ENCODE measurements around the gene TP73. TPM values are rescaled to one million over a fixed set of nuclear protein-coding genes. Genes with fewer than 3 reads are reported as not detected.

The TP73 gene
- total RNA-seq, 1 experiment from 2014 or later: 6.9 TPM

DNA sequence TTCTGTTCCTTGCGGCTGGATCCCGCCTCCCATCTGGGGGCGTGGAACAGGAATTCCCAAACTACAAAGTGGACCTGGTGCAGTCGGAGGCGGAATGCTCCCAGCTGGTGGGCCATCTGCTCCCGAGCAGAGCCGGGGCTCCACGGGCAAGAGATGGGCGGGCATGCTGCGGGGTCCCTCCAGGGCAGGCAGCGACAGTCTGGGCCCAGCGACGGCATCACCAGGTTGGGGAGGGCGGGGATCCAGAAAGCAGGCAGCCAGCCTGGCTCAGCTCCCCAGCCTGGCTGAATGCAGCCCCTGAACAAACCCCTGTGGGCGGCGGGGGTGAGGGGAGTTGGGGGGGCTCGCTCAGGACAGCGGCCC lies 44.6 kb upstream of the TP73 start:
- peaks cover 25% of the 10 kb centered on the region for H3K79me2 ChIP-seq (ENCODE audit: low read depth)
- H3K9me2 ChIP-seq (ENCODE audit: insufficient read depth): no peaks in the 10 kb centered on the region
- H3K4me3 ChIP-seq: no peak overlapping the region
- POLR2A ChIA-PET (ENCODE audit: unreplicated experiment): no interaction called here
- DNase-seq: no peak
- CTCF ChIA-PET: no interaction called here
- H3K4me1 ChIP-seq (replicated peaks; ENCODE audit: insufficient read depth): peaks cover 42% of the 10 kb centered on the region
- intact Hi-C loops (cut with micrococcal nuclease; ENCODE audit: unreplicated experiment): no loop called here
- no peak overlapping the region for H3K27ac ChIP-seq
- no peak overlapping the region for H2AFZ ChIP-seq
- H3F3A ChIP-seq (ENCODE audit: insufficient read depth, low read depth): peaks cover 10% of the 10 kb centered on the region; the same call in 1 of the 2 replicates
- no peaks in the 10 kb centered on the region for H4K20me1 ChIP-seq (ENCODE audit: insufficient read depth)
- no peak for TF ChIP-seq EZH2 (IDR thresholded peaks at IDR 0.05; ENCODE audit: low read depth)
- TF ChIP-seq, protein P1, sequence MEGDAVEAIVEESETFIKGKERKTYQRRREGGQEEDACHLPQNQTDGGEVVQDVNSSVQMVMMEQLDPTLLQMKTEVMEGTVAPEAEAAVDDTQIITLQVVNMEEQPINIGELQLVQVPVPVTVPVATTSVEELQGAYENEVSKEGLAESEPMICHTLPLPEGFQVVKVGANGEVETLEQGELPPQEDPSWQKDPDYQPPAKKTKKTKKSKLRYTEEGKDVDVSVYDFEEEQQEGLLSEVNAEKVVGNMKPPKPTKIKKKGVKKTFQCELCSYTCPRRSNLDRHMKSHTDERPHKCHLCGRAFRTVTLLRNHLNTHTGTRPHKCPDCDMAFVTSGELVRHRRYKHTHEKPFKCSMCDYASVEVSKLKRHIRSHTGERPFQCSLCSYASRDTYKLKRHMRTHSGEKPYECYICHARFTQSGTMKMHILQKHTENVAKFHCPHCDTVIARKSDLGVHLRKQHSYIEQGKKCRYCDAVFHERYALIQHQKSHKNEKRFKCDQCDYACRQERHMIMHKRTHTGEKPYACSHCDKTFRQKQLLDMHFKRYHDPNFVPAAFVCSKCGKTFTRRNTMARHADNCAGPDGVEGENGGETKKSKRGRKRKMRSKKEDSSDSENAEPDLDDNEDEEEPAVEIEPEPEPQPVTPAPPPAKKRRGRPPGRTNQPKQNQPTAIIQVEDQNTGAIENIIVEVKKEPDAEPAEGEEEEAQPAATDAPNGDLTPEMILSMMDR (conservative IDR thresholded peaks at IDR 0.05): no peak
- no peaks in the 10 kb centered on the region for H3K27me3 ChIP-seq (ENCODE audit: insufficient read depth, low read depth)
- no peak overlapping the region for H3K4me2 ChIP-seq
- no TSS peak for BruUV-seq (replicated peaks)
- H3K9me3 ChIP-seq (ENCODE audit: insufficient read depth, low read depth): no peaks in the 10 kb centered on the region
- no peaks in the 10 kb centered on the region for H3K36me3 ChIP-seq (ENCODE audit: low read depth)

DNA sequence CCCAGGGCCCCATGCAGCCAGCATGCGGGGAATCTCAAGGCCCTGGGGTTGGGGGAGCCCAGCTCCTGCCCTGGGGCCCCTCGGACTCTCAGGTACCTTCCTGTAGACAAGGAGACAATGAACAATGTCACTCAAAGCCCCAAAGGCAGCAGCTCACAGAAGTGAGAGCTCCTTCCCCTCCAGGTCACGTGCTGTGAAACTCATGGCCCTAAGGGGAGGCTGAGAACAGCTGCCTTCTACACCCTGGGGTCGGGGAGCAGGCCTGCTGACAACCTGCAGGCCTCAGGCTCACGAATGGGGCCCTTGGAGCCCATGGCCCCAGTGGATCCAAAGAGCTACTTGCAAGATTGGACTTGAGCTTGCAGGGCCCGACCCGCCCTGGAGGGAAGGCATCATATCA lies 44.2 kb upstream of the TP73 start:
- intact Hi-C loops (cut with micrococcal nuclease; ENCODE audit: unreplicated experiment): no loop called here
- H3K4me1 ChIP-seq (replicated peaks; ENCODE audit: insufficient read depth): peaks cover 47% of the 10 kb centered on the region

DNA sequence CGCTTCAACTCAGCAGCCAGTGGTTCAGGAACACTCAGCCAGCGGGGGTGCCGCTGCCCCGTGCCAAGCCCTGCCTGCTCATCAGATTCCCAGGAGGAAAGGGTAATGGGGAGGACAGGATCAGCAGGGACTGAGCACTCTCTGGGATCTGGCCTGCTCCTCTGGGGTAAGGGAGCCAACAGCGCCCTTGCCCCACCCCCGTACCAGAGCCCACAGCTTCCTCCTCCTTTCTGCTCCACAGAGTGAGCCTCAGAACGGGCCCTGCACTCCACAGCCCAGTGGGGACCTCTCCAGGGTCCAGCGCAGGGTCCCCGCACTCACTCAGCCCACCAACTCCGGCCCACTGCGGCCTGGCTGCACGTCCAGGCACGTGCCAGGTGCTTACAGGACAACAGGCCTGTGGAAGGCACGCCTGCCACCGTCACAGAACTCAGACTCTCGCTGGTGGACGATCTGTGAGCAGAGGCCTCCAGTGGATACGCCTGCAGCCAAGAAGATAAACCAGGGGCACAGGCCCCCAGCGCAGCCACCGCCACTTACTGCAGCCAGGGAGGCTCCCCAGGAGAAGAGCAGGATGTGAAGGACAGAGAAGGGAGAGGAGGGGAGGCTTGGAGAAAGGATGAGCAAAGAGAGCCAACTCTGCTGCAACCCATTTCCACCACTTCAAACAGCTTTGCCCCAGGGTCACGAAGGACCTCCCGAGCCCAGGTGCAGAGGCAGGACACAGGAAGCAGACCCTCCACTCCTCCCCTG lies 43.1 kb upstream of the TP73 start:
- Histone ChIP-seq H3K9me3 (ENCODE audit: insufficient read depth, low read depth) (no peaks in the 10 kb centered on the region), H3F3A (ENCODE audit: insufficient read depth, low read depth) (peaks cover 19% of the 10 kb centered on the region; the same call in 1 of the 2 replicates), H4K20me1 (ENCODE audit: insufficient read depth) (no peaks in the 10 kb centered on the region), H2AFZ (no peak overlapping the region), H3K36me3 (ENCODE audit: low read depth) (no peaks in the 10 kb centered on the region), H3K27ac (no peak overlapping the region), H3K4me3 (peak overlapping the region; percentile 88; the same call in 1 of the 2 replicates), H3K4me2 (peak overlapping the region; percentile 100), H3K27me3 (ENCODE audit: insufficient read depth, low read depth) (no peaks in the 10 kb centered on the region), H3K9me2 (ENCODE audit: insufficient read depth) (no peaks in the 10 kb centered on the region), H3K79me2 (ENCODE audit: low read depth) (peaks cover 25% of the 10 kb centered on the region), H3K4me1 (replicated peaks; ENCODE audit: insufficient read depth) (peaks cover 54% of the 10 kb centered on the region)
- CTCF ChIA-PET: no interaction called here
- no peak for TF ChIP-seq EZH2 (IDR thresholded peaks at IDR 0.05; ENCODE audit: low read depth)
- TF ChIP-seq, protein P1 (conservative IDR thresholded peaks at IDR 0.05): no peak
- POLR2A ChIA-PET (ENCODE audit: unreplicated experiment): no interaction called here
- BruUV-seq (replicated peaks): no TSS peak
- intact Hi-C loops (cut with micrococcal nuclease; ENCODE audit: unreplicated experiment): no loop called here
- no peak for DNase-seq

More for the DNA sequence above, 44.2 kb upstream of the TP73 start:
- POLR2A ChIA-PET (ENCODE audit: unreplicated experiment): no interaction called here
- CTCF ChIA-PET: no interaction called here
- H4K20me1 ChIP-seq (ENCODE audit: insufficient read depth): no peaks in the 10 kb centered on the region
- H3F3A ChIP-seq (ENCODE audit: insufficient read depth, low read depth): peaks cover 15% of the 10 kb centered on the region; the same call in 1 of the 2 replicates
- no peaks in the 10 kb centered on the region for H3K36me3 ChIP-seq (ENCODE audit: low read depth)
- peak overlapping the region; percentile 100; the same call in 1 of the 2 replicates for H3K4me2 ChIP-seq
- H3K27ac ChIP-seq: no peak overlapping the region
- H3K79me2 ChIP-seq (ENCODE audit: low read depth): peaks cover 25% of the 10 kb centered on the region
- no peaks in the 10 kb centered on the region for H3K9me3 ChIP-seq (ENCODE audit: insufficient read depth, low read depth)
- H3K27me3 ChIP-seq (ENCODE audit: insufficient read depth, low read depth): no peaks in the 10 kb centered on the region
- no peaks in the 10 kb centered on the region for H3K9me2 ChIP-seq (ENCODE audit: insufficient read depth)
- no peak overlapping the region for H3K4me3 ChIP-seq
- BruUV-seq (replicated peaks): no TSS peak
- H2AFZ ChIP-seq: no peak overlapping the region
- no peak for DNase-seq
- TF ChIP-seq, protein P1 (conservative IDR thresholded peaks at IDR 0.05): no peak
- no peak for TF ChIP-seq EZH2 (IDR thresholded peaks at IDR 0.05; ENCODE audit: low read depth)
